Panc1 (cell line): ENCODE measurements around the gene OLIG2. TPM values are rescaled to one million over a fixed set of nuclear protein-coding genes. Genes with fewer than 3 reads are reported as not detected.

Source experiments
- ATAC-seq: fragments of 200-7000 bp; cut with Tn5 transposase; 2 replicates; pipeline ENCODE4 v1.9.1; 2020; ENCODE audit warnings: mild to moderate bottlenecking, moderate library complexity
- BruUV-seq: library from RNA; stranded (reverse); fragments of 400-500 nt; replicated peaks from 2 replicates; lab custom pipeline; 2021; lab: Mats Ljungman, UMichigan
- CTCF ChIA-PET: fragments of 300-600 bp; sonication (Branson Sonifier 250); formaldehyde crosslinking; loops from one replicate; lab custom pipeline; 2022; ENCODE audit warnings: antibody characterized with exemption; lab: Charles Lee
- POLR2A ChIA-PET: fragments of 300-600 bp; sonication (Branson Sonifier 250); formaldehyde crosslinking; loops from one replicate; lab custom pipeline; 2022; ENCODE audit warnings: antibody characterized with exemption; lab: Charles Lee
- DNase-seq: peaks from one replicate; pipeline ENCODE4 v3.0.0-alpha.2; 2010; ENCODE audit warnings: low read depth, low spot score
- H3K27ac ChIP-seq: 2 replicates; pipeline ENCODE4 v1.5.1; 2011; ENCODE audit warnings: mild to moderate bottlenecking, low read length, inconsistent platforms
- H3K27me3 ChIP-seq: fragments of 200-500 bp; sonication (Bioruptor generic); 2 replicates; pipeline ENCODE4 v1.6.0; 2014; ENCODE audit warnings: low read length, inconsistent platforms; ENCODE audit not compliant: control insufficient read depth, insufficient read depth
- H3K36me3 ChIP-seq: fragments of 200-500 bp; sonication (Bioruptor generic); 2 replicates; pipeline ENCODE4 v1.5.1; 2014; ENCODE audit warnings: inconsistent platforms, mild to moderate bottlenecking, low read length, moderate library complexity; ENCODE audit not compliant: control insufficient read depth, insufficient read depth
- H3K4me1 ChIP-seq: 2 replicates; pipeline ENCODE4 v1.5.1; 2011; ENCODE audit warnings: inconsistent platforms, mild to moderate bottlenecking, low read length, moderate library complexity; ENCODE audit not compliant: control insufficient read depth, insufficient read depth
- H3K4me3 ChIP-seq, 2 experiments: 2 replicates each; pipeline ENCODE4 v1.5.1; 2011 to 2012; ENCODE audit warnings: low read depth in 2 of 2, low read length in 2 of 2, mild to moderate bottlenecking in 2 of 2, inconsistent platforms in 1 of 2, moderate library complexity in 1 of 2
- H3K9me3 ChIP-seq: fragments of 200-500 bp; sonication (Bioruptor generic); 2 replicates; pipeline ENCODE4 v1.5.1; 2014; ENCODE audit warnings: low read depth, mild to moderate bottlenecking, inconsistent platforms, low read length, moderate library complexity; ENCODE audit not compliant: control insufficient read depth, insufficient read depth
- POLR2AphosphoS5 ChIP-seq: IDR thresholded peaks from 2 replicates; pipeline ENCODE4 v1.6.1; 2012; ENCODE audit warnings: mild to moderate bottlenecking, low read depth, low read length, moderate library complexity
- REST ChIP-seq, 2 experiments: IDR thresholded peaks; 2 replicates each; pipeline ENCODE4 v1.6.1; 2011 to 2012; ENCODE audit warnings: low read depth in 2 of 2, control low read depth in 1 of 2, low read length in 1 of 2, mild to moderate bottlenecking in 1 of 2, moderate library complexity in 1 of 2; ENCODE audit not compliant: insufficient read depth in 1 of 2
- SIN3A ChIP-seq: IDR thresholded peaks from 2 replicates; pipeline ENCODE4 v1.6.1; 2012; ENCODE audit warnings: low read depth, mild to moderate bottlenecking, low read length, moderate library complexity, borderline replicate concordance; ENCODE audit not compliant: insufficient read depth
- TCF7L2 ChIP-seq: IDR thresholded peaks from 2 replicates; pipeline ENCODE4 v1.6.1; 2011; ENCODE audit warnings: mild to moderate bottlenecking, low read depth, low read length, inconsistent platforms
- in situ Hi-C: cut with HindIII; loops from 2 replicates; pipeline ENCODE4 v1.10.0; 2016; ENCODE audit warnings: low sequenced_read_pairs, low pct_unique_long_range_greater_than_20kb
- intact Hi-C: fragments of 100-400 bp; cut with micrococcal nuclease; formaldehyde crosslinking; loops from one replicate; pipeline ENCODE4 v1.10.0; 2022; ENCODE audit not compliant: unreplicated experiment
- total RNA-seq: library from RNA; stranded (reverse); gene quantifications from one replicate; pipeline ENCODE4 v1.2.1, GENCODE V29; 2021; ENCODE audit not compliant: unreplicated experiment
- TF ChIP-seq, protein P1 (sequence below): fragments of 450-650 bp; IDR thresholded peaks from 2 replicates; pipeline ENCODE4 v1.5.1; 2017; ENCODE audit warnings: mild to moderate bottlenecking

Gene OLIG2
- total RNA-seq, 1 experiment from 2014 or later, result not detected

GRCh38 chr21:33069243-33069642, 43.5 kb downstream of the OLIG2 start:
- Histone ChIP-seq H3K36me3 (no peaks in the 10 kb centered on the region), H3K4me1 (no peaks in the 10 kb centered on the region), H3K27me3 (peaks cover 25% of the 10 kb centered on the region), H3K9me3 (no peaks in the 10 kb centered on the region), H3K4me3 (no peak overlapping the region), H3K27ac (no peak overlapping the region)
- ATAC-seq (no peak), DNase-seq (no peak)
- no peak for TF ChIP-seq SIN3A
- BruUV-seq, result no TSS peak
- intact Hi-C loops, result no loop called here
- ChIA-PET POLR2A (no interaction called here), CTCF (no interaction called here)
- in situ Hi-C loops, result no loop called here

GRCh38 chr21:33069645-33069993, 43.9 kb downstream of the OLIG2 start:
- in situ Hi-C loops, result no loop called here
- Histone ChIP-seq H3K36me3 (no peaks in the 10 kb centered on the region), H3K4me1 (no peaks in the 10 kb centered on the region), H3K27ac (no peak overlapping the region), H3K4me3 (no peak overlapping the region), H3K9me3 (no peaks in the 10 kb centered on the region), H3K27me3 (peaks cover 25% of the 10 kb centered on the region)
- intact Hi-C loops, result no loop called here
- BruUV-seq, result no TSS peak
- ChIA-PET CTCF (no interaction called here), POLR2A (no interaction called here)
- ATAC-seq (no peak), DNase-seq (no peak)
- no peak for TF ChIP-seq REST (IDR thresholded peaks at IDR 0.05; ENCODE audit: insufficient read depth in 1 of 2, low read depth in 2 of 2, low read length in 1 of 2)

GRCh38 chr21:33069994-33070743, 44.4 kb downstream of the OLIG2 start, which contains the start of gene OLIG1:
Gene OLIG1, plus strand, starts transcription at chr21:33070141. Its CDS starts 106 bp downstream, at chr21:33070247.
- Histone ChIP-seq H3K4me3 (no peak within 1 kb of the TSS), H3K27ac (no peak within 1 kb of the TSS), H3K36me3 (no peaks in the 10 kb centered on the region), H3K27me3 (peaks cover 25% of the 10 kb centered on the region), H3K4me1 (no peaks in the 10 kb centered on the region), H3K9me3 (no peaks in the 10 kb centered on the region)
- DNase-seq (no peak), ATAC-seq (peak; percentile 83)
- ChIA-PET CTCF (no interaction called here), POLR2A (no interaction called here)
- intact Hi-C loops, result no loop called here
- in situ Hi-C loops, result no loop called here
- TF ChIP-seq SIN3A (no peak), REST (IDR thresholded peaks at IDR 0.05; ENCODE audit: insufficient read depth in 1 of 2, low read depth in 2 of 2, low read length in 1 of 2) (no peak), POLR2AphosphoS5 (no peak), TCF7L2 (no peak)
- TF ChIP-seq, protein P1, sequence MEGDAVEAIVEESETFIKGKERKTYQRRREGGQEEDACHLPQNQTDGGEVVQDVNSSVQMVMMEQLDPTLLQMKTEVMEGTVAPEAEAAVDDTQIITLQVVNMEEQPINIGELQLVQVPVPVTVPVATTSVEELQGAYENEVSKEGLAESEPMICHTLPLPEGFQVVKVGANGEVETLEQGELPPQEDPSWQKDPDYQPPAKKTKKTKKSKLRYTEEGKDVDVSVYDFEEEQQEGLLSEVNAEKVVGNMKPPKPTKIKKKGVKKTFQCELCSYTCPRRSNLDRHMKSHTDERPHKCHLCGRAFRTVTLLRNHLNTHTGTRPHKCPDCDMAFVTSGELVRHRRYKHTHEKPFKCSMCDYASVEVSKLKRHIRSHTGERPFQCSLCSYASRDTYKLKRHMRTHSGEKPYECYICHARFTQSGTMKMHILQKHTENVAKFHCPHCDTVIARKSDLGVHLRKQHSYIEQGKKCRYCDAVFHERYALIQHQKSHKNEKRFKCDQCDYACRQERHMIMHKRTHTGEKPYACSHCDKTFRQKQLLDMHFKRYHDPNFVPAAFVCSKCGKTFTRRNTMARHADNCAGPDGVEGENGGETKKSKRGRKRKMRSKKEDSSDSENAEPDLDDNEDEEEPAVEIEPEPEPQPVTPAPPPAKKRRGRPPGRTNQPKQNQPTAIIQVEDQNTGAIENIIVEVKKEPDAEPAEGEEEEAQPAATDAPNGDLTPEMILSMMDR, result no peak
- BruUV-seq, result no TSS peak
